ENCODE data around the gene ADAD2.

DNA sequence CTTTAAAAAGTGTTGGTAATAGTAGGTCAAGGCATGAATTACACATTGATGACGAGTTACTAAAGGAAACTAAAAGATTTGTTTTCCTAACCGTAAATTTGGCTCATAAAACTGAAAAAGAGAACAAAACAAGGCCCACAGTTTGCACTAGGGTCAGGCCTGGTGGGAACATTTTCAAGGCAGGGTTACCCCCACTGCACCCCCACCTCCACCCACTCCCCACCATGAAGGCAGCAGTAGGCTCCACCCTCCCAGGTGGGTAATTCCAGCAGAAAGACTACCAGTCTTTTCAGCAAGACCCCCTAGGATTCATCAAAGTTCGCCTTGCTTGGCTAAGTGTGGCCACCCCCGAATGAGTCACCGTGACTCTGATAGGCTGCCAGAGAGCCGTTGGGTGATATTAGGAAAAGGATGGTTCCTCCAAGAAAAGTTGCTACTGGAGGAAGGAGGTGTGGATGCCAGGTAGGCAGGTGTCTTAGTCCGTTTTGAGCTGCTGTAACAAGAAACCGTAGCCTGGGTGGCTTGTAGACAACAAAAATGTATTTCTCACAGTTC is 37.2 kb upstream of the ADAD2 start:
- TF ChIP-seq, protein P1, sequence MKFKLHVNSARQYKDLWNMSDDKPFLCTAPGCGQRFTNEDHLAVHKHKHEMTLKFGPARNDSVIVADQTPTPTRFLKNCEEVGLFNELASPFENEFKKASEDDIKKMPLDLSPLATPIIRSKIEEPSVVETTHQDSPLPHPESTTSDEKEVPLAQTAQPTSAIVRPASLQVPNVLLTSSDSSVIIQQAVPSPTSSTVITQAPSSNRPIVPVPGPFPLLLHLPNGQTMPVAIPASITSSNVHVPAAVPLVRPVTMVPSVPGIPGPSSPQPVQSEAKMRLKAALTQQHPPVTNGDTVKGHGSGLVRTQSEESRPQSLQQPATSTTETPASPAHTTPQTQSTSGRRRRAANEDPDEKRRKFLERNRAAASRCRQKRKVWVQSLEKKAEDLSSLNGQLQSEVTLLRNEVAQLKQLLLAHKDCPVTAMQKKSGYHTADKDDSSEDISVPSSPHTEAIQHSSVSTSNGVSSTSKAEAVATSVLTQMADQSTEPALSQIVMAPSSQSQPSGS (IDR thresholded peaks at IDR 0.05; ENCODE audit: low read length) = no peak
- TF ChIP-seq SIX5 (IDR thresholded peaks at IDR 0.05; ENCODE audit: low read depth, low read length, severe bottlenecking) (no peak), EGR1 (IDR thresholded peaks at IDR 0.05; ENCODE audit: borderline replicate concordance in 1 of 2, low read depth in 2 of 2, low read length in 2 of 2) (no peak), BHLHE40 (IDR thresholded peaks at IDR 0.05; ENCODE audit: borderline replicate concordance in 1 of 2, low read depth in 2 of 2, low read length in 1 of 2) (no peak), ZNF384 (IDR thresholded peaks at IDR 0.05; ENCODE audit: borderline replicate concordance, low read depth, low read length) (no peak)

Measured in GM12878 (cell line).